Hematopoietic multipotent progenitor cell treated with erythropoietin and hydrocortisone succinate and interleukin-3 and kit ligand, for 4 days (in vitro differentiated cells): ENCODE measurements around the gene NAV2.
A peak's percentile ranks its signal among the peaks of the same experiment; 100 is the strongest.

Experiments used
- DNase-seq: peaks from one replicate; pipeline ENCODE4 v3.0.0-alpha.2; 2015

The NAV2 gene

DNA sequence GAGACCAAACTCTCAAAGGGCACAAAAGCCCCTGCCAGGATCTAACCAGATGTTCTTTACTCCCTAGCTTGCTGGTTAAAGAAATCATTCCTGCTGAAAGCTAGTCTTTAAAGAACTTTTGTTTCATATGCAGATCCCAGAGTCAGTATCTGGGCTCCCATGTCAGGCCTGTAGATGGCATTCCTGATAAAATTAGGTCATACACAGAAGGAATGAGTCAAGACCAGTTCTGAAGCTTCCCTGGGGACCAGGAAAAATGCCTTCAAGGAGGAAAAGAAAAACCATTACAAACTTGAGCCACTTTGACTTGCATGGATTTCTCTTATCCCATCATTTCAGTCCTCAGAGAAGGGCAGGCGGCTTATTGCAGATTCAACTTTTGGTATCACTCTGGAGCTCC is 441.7 kb downstream of the NAV2 start:
- DNase-seq = no peak

DNA sequence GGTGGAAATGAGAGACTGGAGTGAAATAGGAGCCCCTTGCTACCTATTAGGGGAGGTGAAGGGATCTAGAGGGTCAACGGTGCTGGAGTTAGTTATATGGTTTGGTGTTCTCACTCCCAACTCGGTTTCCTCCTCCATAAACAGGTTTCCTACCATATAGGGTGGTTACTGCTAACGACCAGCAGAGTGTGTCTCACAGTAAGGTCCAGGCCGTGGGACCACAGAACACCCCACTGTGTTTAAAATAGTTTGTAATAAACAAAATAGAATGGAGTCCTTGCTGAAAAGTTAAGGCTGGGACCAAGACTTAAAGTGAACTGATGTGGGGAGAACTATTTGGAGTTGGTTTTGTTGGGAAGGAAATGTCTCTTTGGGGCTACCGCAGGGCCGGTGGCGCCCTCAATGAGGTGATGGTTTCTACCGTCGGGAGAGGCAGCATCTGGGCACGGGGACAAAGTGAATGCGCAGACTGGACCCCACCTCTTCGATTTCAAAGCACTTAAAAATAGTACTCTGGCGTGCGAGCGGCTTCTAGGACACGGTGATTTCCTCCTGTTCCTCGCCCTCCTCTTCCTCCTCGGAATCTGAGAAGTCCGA is 443.1 kb downstream of the NAV2 start:
- DNase-seq = no peak

DNA sequence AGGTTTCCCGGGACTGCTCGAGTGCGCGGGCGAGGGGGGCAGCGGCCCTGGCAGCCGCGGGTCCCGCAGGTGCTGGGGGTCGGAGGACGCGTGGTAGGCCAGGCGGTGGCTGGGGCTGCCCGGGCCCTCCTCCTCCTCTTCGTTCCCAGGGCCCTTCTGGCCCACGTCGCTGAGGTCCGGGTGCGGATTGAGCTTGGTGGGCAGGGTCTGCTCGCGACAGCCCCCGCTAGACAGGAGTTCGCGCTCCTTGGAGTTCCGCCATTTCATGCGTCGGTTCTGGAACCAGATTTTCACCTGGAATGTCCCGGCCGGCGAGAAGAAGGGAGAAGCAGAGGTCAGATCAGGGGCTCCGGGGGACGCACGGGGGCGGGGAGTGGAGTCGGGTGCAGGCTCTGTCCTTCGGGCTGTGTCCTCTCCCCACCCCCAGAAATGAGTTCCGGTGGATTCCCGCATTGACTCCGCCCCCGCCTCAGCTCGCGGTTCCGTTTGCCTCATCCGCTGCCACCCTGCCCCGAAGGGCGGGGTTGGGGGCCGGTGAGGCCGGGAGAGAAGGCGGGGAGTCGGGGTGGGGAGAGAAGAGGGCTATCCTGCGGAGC is 443.7 kb downstream of the NAV2 start:
- DNase-seq = no peak

DNA sequence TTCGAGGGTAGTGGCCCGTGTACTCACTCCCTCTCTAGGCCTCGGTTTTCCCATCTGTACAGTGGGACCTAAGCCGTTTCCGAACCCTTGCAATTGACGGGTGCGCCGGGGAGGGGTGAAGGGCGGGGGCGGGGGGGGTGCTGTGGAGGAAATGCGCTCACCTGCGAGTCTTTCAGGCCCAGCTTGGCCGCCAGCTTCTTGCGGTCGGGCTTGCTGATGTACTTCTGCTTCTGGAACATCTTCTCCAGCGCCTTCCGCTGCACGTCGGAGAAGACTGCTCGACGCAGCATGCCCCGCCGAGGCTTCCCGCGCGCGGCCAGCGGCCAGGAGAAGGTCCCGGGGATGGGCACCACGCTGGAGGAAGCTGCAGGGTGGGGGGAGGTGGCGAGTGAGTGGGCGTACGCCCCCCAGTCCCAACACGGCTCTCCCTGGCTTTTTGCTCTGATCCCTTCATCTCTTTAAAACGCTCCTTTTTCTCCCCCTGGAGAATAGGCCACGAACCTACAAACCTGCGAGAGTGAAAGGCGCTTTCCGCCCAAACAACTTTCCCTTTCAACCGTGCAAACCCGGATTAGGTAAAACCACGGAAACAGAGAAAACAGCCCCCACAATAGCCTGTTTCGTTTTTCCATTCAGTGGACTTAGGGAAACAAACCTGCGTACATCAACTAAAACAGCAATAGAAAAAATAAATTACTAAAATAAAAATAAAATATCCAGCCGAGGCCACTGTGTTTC is 444.4 kb downstream of the NAV2 start:
- peak; percentile 53 for DNase-seq

DNA sequence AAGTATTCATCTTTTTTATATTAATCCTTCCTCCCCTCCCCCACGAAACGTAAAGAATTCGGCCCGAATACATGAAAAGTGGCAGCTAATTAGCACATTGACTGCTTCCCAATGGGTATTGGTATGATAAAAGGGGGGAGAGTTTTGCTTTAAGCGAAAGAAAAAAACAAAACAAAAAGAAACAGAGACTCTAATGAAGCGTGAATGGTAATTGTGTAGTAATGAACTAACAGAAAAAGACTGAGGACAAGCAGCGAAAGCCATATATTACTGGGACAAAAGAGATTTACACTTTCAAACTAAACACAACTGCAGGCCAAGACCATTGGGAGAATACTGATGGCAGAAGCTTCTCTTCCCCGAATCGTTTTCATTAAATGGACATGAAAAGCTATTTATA is 445.1 kb downstream of the NAV2 start:
- no peak for DNase-seq

DNA sequence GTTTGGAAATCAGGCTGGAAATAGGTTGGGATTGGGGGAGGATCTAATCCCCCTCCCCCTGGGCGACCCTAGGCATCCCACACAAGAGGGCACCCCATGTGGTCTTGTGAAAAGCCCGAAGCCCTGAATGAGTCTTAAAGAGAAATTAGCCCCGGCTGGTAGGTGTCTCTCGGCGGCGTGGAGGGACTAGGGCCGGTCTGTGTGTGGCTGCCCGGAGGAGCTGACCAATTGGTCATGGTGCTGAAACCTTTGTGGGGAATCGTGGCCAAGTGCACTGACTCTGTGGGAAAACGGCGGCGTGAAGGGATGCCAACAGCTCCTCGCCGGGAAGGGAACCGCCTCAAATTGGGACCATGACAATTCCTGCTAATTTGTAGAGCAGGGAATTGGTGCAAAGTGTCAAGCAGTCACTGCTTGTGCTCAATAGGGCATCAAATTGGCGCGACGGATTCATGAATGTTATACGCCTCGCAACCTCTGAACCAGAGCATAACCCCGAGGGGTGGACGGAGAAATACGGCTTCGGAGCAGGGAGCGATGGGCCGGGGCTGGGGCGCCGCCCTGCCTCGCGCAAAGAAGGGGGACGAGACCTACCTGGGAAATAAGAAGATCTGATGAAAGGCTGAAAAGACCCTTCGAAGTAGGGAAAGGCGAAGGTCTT is 446.1 kb downstream of the NAV2 start:
- DNase-seq = peak; percentile 80

DNA sequence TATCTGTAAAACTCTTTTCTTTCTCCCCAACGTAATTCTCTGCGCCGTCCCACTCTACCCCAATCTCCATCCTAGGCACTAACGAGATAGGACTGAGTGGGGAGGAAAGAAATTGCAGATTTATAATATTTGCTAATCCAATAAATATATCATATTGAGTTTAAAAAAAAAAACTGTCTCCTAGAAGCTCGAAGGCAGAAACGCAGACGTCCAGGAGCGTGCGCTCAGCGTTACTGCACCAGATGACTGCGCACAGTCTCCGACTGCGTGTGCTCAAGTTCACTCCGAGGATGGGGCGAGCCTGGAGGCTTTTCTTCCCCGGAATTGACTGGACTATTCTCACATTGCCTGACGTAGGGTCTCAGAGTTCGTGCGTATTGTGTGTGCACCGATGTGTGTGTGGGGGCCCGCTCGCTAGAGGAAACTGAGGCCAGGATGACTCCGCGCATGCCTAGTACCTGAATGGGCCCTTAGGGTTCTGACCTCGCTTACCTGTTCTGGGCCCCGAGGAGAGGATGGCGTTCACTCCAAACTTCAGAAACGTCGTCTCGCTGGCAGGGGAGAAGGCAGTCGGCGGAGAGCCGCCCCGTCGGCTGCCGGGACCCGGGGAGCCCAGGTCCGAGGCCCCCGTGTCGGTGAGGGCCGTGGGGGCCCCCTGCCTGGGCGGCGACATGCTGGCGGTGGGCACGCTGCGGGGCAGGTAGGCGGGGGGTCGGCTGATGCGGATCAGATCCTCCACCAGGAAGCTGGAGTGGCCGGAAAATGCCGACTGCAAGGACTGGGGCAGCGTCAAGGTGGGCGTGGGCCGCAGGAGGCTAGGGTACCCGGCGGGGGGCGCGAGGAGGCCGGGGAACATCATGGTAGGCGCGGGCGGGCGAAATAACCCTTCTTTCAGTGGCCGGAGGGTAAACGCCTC is 447.1 kb downstream of the NAV2 start:
- no peak for DNase-seq

DNA sequence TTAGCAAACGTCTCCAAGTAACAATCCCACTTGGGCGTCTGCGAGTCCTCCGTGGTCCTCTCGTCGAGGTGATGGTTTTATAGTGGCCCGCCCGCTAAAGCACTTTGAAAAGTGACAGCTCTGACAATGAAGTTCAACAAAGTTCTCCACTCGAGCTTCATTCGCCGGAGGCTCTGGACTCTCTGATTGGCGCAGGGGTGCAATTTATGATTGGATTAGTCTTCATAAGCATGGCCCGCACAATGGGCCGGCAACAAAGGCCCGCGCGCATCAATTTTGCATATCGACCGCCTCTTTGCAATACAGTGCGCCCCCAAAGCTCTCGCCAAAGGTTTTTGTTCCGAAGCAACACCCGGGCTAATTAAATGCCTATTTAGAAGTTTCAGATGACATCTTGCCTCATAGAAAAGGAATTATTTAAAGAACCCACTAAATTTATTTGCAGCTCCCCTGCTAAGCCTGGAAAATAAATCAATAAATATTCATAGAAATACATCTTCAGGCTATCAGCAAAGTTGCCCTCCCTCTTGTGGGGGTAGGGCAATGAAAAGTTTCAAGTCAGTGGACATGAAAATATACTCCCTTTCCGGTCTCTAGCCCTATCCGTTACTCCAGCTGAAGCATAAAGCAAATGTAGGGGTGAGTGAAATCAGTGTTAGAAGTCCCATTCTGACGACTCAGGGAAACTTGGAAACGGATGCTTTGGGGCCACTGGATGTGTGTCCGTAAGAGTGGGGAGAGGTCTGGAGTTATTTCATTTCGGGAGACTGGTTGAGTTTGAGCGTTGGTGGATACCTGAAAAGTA is 448.0 kb downstream of the NAV2 start, which contains the start of gene DBX1:
Gene DBX1, minus strand, starts transcription at position 51 of the 805 bp plus-strand sequence. CDS start 151 bp downstream, outside the sequence.
- no peak for DNase-seq

DNA sequence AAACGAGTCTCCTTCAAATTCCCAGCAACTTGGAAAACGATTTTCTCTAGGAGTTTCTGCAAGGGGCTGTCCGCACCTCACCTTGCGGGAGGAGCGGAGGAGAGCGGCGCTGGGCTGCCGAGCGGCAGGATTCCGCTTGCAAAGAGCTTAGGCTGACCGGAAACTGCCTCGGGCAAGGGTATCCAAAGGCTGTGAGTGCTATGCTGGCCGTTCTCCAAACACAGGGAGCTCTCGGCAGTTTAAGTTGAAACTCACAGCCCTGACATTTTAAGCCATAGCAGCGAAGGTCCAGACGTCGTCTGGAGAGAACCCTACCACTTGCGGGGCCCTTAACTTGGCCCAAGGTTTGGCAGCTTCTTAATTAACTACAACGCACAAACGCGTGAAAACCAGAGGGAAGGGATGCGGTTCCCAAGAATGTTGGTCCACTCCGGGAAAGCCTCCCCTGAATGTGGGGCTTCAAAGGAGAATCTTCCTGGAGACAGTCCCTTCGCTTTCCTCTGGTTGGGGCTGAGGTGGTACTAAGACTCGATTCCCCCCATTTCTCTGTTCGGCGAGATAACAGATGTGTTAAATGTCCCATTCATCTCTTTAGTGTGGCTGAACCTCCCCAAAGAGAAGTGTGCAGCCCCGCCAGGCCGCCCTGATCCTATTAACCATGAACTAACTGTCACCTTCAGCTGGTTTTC is 448.7 kb downstream of the NAV2 start:
- DNase-seq = no peak

DNA sequence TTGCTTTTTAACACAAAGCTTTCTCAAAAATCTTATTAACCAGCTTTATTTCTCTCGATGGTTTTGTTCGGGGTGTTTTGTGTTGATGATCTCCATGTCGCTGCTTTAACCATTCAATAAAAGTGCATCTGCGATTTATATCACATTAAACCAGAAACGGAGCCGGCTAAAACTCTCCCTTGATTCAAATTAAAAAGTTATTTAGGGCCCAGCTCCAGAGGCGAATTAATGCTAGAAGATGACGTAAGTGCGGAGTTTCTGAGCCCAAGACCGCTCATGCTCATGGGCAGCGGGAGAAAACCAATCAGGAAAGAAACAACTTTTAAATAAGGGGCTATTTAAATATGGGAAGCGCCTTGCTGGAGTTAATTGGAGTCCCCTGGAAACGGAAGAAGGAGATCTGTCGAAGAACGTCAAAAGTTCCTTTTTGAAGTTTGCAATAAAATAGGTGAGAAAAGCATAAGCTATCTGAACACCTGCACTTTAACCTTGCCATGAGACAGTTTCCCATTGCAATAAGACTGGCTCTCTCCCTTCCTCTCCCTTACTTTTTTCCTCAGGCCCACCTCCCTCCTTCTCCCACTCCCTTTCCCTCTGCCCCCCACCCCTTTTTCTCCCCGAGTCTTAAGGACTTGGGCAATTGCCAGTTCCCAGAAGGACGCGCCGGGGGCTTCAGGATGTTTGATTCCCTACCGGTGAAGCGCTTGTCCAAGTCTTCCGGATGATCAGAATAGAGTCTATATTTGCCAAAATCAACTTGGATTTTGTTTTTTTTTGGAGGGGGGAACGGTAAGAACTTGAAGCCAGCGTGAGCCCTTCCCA is 449.5 kb downstream of the NAV2 start:
- DNase-seq = no peak

DNA sequence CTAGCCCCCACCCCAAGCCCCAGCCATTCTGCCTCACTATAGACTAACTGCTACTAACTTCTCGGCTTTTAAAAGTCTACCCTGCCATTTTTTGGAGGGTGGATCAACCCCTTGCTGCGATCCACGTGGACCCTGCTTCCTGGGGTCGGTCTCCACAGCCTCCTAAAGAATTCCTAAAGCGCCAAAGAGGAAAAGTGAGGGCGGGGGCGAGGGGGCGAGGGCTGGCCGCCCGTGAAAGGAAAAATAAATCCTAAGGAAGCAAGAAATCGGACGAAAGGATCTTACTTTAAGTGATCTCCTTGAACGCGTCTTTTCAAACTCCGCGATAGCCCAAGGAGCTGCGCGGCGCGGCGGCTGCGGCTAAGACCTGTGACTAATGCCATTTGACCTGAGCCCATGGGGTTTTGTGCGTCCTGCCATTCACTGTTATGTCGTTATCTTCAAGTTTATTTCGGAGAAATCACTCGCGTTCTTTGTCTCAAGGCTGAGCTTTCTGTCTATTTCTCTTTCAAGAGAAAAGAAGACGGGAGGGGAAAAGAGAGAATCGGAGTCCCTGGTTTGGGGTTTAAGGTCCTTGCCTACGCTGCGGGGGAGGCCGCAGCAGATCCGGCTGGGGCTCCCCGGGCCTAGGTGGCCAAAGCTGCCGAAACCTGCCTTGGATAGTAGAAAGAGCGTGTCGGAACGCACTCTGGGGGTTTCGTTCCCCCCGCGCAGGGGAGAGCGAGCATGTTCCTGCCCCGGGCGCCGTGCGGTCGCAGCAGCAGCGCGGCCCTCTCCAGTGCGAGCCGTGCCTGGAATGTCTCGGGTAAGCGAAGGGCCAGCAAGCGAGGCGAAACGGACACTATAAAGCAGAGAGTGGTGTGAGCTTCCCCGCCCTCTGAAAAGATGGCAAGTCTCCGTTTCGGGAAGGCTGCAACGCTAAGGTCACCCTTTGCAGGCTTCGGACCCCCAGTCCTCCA is 450.5 kb downstream of the NAV2 start:
- peak; percentile 46 for DNase-seq

DNA sequence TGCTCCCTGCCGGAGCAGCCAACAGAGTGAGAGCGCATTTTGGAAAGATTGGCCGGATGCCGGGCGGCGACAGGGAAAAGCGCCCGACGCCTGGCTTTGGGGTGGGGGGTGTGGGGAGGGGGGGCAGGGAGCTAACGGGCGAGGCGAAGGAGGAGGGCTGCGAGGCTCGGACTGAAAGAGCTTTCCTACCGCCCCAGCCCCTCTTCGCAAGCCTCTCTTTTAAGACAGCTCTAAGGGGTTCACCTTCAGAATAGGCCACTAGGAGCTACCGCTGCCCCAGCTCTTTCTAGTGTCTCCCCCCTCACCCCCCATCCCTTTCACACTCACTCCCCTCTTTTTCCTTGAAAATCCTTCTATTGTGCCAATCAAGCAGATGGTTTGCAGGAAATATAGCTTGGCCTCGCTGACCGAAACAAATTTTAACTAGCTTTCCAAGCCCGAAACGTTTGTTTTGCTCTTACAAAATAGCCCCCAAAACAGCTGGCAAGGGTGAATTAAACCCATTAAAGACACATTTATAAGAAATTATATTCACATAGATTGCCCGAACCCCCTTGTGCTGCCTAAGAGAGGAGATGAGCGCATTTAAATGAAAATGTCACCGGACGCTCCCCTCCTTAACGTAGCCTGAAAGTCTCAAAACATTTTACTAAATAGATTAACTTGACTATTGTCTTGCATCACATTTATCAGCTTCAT is 451.3 kb downstream of the NAV2 start:
- no peak for DNase-seq
